HL-60 (cell line): Measurements from ENCODE around the gene ZNF648.

Experiments
- CTCF ChIP-seq: IDR thresholded peaks from one replicate; pipeline ENCODE4 v1.5.1; 2011; ENCODE audit warnings: low read length, control low read depth, inconsistent platforms; ENCODE audit not compliant: insufficient read depth
- POLR2AphosphoS5 ChIP-seq: IDR thresholded peaks from 2 replicates; pipeline ENCODE4 v1.6.1; 2012; ENCODE audit warnings: low read depth
- REST ChIP-seq: IDR thresholded peaks from 2 replicates; pipeline ENCODE4 v1.6.1; 2012; ENCODE audit warnings: low read depth; ENCODE audit not compliant: insufficient replicate concordance

- TF ChIP-seq CTCF (no peak), REST (no peak), POLR2AphosphoS5 (no peak)
Observed at GRCh38 chr1:182015360-182015759, 46.2 kb downstream of the ZNF648 start.
